NCI-H1417 (cell line): ENCODE measurements around the gene NEURL4.

Experiments used
- DNase-seq, 3 experiments: peaks; one replicate each; lab custom pipeline; 2025; lab: John Stamatoyannopoulos, UW

NEURL4 gene

GRCh38 chr17:7323731-7324437 is 5.3 kb downstream of the NEURL4 start:
- DNase-seq: no peak

GRCh38 chr17:7322520-7323194 is 6.5 kb downstream of the NEURL4 start:
- DNase-seq: no peak

- no peak for DNase-seq
Measured at GRCh38 chr17:7321466-7321865, 7.7 kb downstream of the NEURL4 start.

- no peak for DNase-seq
Measured at GRCh38 chr17:7318121-7318860, 10.8 kb downstream of the NEURL4 start.

- no peak for DNase-seq
Measured at GRCh38 chr17:7317161-7317803, 11.9 kb downstream of the NEURL4 start.

GRCh38 chr17:7315570-7316235 is 13.4 kb downstream of the NEURL4 start:
- peak in 1 of 3 experiments; percentile 13 for DNase-seq

- peak; percentile 71 to 87 (median 82) for DNase-seq
Measured at GRCh38 chr17:7314719-7315569, 14.2 kb downstream of the NEURL4 start, which contains the start of gene GPS2. GPS2 (minus strand) TSS chr17:7315360; CDS start chr17:7315052, 308 bp downstream.

GRCh38 chr17:7313890-7314718 is 15.0 kb downstream of the NEURL4 start:
- no peak for DNase-seq

GRCh38 chr17:7313088-7313889 is 15.8 kb downstream of the NEURL4 start:
- no peak for DNase-seq

GRCh38 chr17:7312432-7313087 is 16.6 kb downstream of the NEURL4 start:
- no peak for DNase-seq

- DNase-seq: peak in 1 of 3 experiments; percentile 7
Measured at GRCh38 chr17:7311110-7311705, 17.9 kb downstream of the NEURL4 start.

GRCh38 chr17:7309628-7310027 is 19.5 kb downstream of the NEURL4 start:
- DNase-seq: peak in 1 of 3 experiments; percentile 4

GRCh38 chr17:7308625-7309433 is 20.3 kb downstream of the NEURL4 start:
- DNase-seq: peak; percentile 50 to 68 (median 51)

GRCh38 chr17:7307686-7308624 is 21.2 kb downstream of the NEURL4 start:
- peak in 1 of 3 experiments; percentile 60 for DNase-seq

- peak; percentile 96 to 99 (median 96) for DNase-seq
Measured at GRCh38 chr17:7306911-7307685, 22.0 kb downstream of the NEURL4 start, which contains the start of gene EIF5A. EIF5A (plus strand) TSS chr17:7307628; CDS start chr17:7309636, 2,008 bp downstream.
